Cardiac septum (tissue), 1 donor: ENCODE data around the gene IL36G. TPM values are rescaled to one million over a fixed set of nuclear protein-coding genes. Genes with fewer than 3 reads are reported as not detected.

Experiments used
- DNase-seq: peaks from one replicate; pipeline ENCODE4 v3.0.0-alpha.2; 2020; ENCODE audit warnings: low spot score
- intact Hi-C: fragments of 100-400 bp; cut with DNase I; formaldehyde crosslinking; loops from one replicate; pipeline ENCODE4 v1.14.0; 2022
- total RNA-seq: library from RNA; stranded (reverse); fragmentation: NEBNext Ultra II Directional; extraction: Animal tissue kit (Norgen Biotek cat#: 25700); gene quantifications from one replicate; pipeline ENCODE4 v1.2.1, GENCODE V29; 2021
- donor health status: DM: no; HTN: no; CAD: no.

IL36G gene
- total RNA-seq, 1 donor from 2014 or later = not detected

GRCh38 chr2:112962308-112963175, 15.3 kb upstream of the IL36G start:
- DNase-seq = no peak

GRCh38 chr2:112967023-112967422, 10.8 kb upstream of the IL36G start:
- DNase-seq = no peak
- intact Hi-C loops = no loop called here

More at GRCh38 chr2:112962308-112963175, 15.3 kb upstream of the IL36G start:
- intact Hi-C loops = no loop called here

GRCh38 chr2:112972423-112973086, 5.3 kb upstream of the IL36G start:
- intact Hi-C loops = no loop called here
- no peak for DNase-seq

GRCh38 chr2:112973156-112973555, 4.7 kb upstream of the IL36G start:
- DNase-seq = no peak
- intact Hi-C loops = no loop called here

GRCh38 chr2:112979731-112980130, 1.9 kb downstream of the IL36G start:
- intact Hi-C loops = no loop called here
- no peak for DNase-seq

GRCh38 chr2:112980537-112980936, 2.7 kb downstream of the IL36G start:
- no peak for DNase-seq
- intact Hi-C loops = no loop called here

GRCh38 chr2:112985090-112985489, 7.3 kb downstream of the IL36G start:
- DNase-seq = no peak
- intact Hi-C loops = no loop called here

- intact Hi-C loops = no loop called here
- no peak for DNase-seq
These were observed 11.8 kb downstream of the IL36G start for GRCh38 chr2:112989611-112990010.

GRCh38 chr2:112993831-112994230, 16.0 kb downstream of the IL36G start:
- DNase-seq = no peak
- intact Hi-C loops = no loop called here

- intact Hi-C loops = no loop called here
- DNase-seq = no peak
These were observed 16.8 kb downstream of the IL36G start for GRCh38 chr2:112994648-112995047.

GRCh38 chr2:112995346-112995920, 17.6 kb downstream of the IL36G start:
- intact Hi-C loops = no loop called here
- DNase-seq = no peak

- intact Hi-C loops = no loop called here
- no peak for DNase-seq
These were observed 18.8 kb downstream of the IL36G start for GRCh38 chr2:112996635-112997034.

- DNase-seq = no peak
- intact Hi-C loops = no loop called here
These were observed 19.3 kb downstream of the IL36G start for GRCh38 chr2:112997151-112997550.

GRCh38 chr2:113000436-113000835, 22.6 kb downstream of the IL36G start:
- intact Hi-C loops = no loop called here

GRCh38 chr2:113002677-113003076, 24.9 kb downstream of the IL36G start:
- intact Hi-C loops = no loop called here
- DNase-seq = no peak

More at GRCh38 chr2:113000436-113000835, 22.6 kb downstream of the IL36G start:
- DNase-seq = no peak

GRCh38 chr2:113005030-113005509, 27.3 kb downstream of the IL36G start, which contains the start of gene IL36A:
IL36A (plus strand) TSS chr2:113005459; CDS start chr2:113005872, 413 bp downstream.
- intact Hi-C loops = no loop called here
- DNase-seq = no peak

- no peak for DNase-seq
- intact Hi-C loops = no loop called here
These were observed 29.4 kb downstream of the IL36G start for GRCh38 chr2:113007250-113007649.

GRCh38 chr2:113009622-113010021, 31.8 kb downstream of the IL36G start:
- no peak for DNase-seq
- intact Hi-C loops = no loop called here

GRCh38 chr2:113010088-113010487, 32.3 kb downstream of the IL36G start:
- no peak for DNase-seq
- intact Hi-C loops = no loop called here

GRCh38 chr2:113011108-113011507, 33.3 kb downstream of the IL36G start:
- DNase-seq = no peak
- intact Hi-C loops = no loop called here
